ENCODE measurements around the gene EVI5L.
A peak's percentile ranks its signal among the peaks of the same experiment; 100 is the strongest.

The EVI5L gene

GRCh38 chr19:7862413-7862951, 32.5 kb downstream of the EVI5L start:
- DNase-seq = peak; percentile 81

DNA sequence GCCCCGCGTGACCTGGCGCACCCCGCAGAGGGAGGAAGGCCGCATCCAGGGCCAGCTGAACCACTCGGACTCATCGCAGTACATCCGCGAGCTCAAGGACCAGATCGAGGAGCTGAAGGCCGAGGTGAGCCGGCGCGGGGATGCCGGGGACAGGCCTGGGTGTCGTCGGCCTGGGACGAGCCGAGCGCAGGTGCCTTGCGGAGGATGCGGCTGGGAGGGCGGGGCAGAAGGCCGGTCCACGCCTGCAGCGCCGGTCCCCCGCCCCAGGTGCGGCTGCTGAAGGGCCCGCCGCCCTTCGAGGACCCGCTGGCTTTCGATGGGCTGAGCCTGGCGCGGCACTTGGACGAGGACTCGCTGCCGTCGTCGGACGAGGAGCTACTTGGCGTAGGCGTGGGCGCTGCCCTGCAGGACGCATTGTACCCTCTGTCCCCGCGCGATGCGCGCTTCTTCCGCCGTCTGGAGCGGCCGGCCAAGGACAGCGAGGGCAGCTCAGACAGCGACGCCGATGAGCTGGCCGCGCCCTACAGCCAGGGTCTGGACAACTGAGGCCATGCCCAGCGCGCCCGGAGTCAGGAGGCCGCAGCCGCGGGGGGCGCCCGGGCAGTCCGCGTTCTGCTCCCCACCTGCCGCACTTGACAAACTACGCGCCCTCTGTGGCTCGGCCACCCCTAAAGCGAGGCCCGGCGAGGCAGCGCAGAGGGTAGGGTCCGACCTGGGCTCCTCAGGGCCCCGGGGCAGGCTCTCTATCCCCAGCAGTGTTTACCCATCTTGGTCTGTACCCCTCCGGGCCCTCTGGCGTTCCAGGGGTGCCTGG, 33.3 kb downstream of the EVI5L start:
- peak; percentile 24 for DNase-seq

DNA sequence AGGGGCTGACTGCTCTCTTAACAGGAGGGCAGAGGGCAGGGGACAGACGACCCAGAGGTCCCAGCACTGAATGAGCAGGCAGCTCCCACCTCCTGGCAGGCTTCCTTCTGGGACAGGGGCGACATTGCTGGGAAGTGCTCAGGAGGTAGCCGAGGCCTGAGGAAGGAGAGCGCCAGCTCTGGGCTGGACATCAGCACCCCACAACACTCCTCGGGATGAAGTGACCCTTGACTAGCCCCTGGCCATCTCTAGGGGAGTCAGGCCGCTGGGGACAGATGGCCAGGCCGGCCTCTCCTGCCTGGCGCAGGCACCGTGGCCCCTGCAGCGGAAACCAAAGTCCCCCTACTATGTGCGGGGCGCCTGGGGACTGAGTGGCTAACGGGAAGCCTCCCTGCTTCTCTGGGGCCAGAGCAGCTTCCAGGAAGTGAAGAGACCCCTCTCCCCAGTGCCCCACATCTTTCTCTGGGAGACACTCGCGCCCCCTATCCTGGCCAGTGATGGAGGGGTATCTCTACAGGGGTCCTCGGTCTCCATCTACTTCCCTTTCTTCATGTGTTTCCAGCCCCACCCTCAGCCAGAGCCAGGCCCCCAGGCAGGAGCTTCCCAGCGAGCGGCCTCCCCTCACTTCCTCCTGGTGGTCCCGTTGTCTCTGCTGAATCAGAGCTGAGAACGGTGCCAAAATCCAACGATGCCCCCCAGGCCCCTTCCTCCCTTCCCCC, 34.1 kb downstream of the EVI5L start:
- DNase-seq = no peak

GRCh38 chr19:7864690-7865074, 34.7 kb downstream of the EVI5L start:
- no peak for DNase-seq

GRCh38 chr19:7865262-7865911, 35.4 kb downstream of the EVI5L start:
- peak; percentile 15 for DNase-seq

- no peak for DNase-seq
Observed at GRCh38 chr19:7866399-7867091, 36.5 kb downstream of the EVI5L start.

GRCh38 chr19:7867092-7867844, 37.2 kb downstream of the EVI5L start:
- DNase-seq = no peak

- DNase-seq = peak; percentile 39
Observed at GRCh38 chr19:7868326-7868670, 38.3 kb downstream of the EVI5L start.

GRCh38 chr19:7868671-7869452, 38.8 kb downstream of the EVI5L start:
- DNase-seq = peak; percentile 89

DNA sequence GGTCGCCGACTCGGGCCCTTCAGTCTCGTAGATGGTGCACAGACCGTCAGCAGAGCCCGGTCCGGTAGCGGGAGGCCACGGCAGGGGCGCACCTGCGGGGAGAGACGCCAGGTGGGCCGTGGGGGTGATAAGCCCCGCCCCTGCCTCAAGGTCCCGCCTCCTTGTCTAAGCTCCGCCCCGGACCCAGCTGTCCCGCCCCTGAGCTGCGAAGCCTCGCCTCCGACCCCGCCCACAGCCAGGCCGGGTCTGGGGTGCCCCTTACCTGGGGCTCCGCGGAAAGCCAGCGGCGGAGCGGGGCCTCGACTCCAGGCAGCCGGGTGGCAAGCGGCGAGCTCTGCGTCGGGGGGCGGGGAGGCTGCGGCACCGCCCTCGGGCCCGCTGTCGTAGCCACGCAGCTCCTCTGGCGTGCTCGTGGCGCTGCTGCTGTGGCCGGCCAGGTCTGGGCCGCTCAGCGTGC, 39.5 kb downstream of the EVI5L start:
- peak; percentile 77 for DNase-seq

GRCh38 chr19:7869910-7870511, 40.0 kb downstream of the EVI5L start:
- DNase-seq = peak; percentile 72

DNA sequence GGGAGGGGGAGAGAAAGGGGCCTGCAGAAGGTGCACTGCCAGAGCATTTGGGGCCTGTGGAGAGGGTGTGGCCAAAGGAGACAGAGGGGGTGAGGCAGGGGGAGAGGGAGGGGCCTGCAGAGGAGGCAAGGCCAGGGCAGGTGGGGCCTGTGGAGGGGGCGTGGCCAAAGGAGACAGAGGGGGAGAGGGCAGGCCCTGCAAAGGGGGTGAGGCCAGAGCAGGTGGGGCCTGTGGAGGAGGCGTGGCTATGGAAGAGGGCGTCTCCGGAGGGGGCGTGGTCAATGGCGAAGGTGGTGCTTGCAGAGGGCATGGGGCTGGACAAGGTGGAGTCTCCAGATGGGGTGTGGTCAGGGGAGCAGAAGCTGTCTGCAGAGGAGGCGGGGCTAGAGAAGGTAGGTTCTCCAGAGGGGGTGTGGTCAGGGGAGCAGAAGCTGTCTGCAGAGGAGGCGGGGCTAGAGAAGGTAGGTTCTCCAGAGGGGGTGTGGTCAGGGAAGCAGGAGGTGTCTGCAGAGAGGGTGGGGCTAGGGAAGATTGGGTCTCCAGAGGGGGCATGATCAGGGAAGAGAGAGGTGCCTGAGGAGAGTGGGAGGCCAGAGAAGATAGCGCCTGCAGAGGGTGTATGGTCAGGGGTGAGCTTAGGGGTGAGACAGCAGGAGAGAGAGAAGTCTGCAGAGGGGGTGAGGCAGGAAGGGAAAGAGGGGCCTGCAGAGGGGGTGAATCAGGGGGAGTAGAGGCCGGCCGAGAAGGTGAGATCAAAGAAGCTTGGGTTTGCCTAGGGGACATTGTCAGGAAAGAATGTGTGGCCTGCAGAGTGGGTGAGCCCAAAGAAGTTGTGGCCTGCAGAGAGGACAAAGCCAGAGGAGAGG, 40.8 kb downstream of the EVI5L start:
- DNase-seq = peak; percentile 29

DNA sequence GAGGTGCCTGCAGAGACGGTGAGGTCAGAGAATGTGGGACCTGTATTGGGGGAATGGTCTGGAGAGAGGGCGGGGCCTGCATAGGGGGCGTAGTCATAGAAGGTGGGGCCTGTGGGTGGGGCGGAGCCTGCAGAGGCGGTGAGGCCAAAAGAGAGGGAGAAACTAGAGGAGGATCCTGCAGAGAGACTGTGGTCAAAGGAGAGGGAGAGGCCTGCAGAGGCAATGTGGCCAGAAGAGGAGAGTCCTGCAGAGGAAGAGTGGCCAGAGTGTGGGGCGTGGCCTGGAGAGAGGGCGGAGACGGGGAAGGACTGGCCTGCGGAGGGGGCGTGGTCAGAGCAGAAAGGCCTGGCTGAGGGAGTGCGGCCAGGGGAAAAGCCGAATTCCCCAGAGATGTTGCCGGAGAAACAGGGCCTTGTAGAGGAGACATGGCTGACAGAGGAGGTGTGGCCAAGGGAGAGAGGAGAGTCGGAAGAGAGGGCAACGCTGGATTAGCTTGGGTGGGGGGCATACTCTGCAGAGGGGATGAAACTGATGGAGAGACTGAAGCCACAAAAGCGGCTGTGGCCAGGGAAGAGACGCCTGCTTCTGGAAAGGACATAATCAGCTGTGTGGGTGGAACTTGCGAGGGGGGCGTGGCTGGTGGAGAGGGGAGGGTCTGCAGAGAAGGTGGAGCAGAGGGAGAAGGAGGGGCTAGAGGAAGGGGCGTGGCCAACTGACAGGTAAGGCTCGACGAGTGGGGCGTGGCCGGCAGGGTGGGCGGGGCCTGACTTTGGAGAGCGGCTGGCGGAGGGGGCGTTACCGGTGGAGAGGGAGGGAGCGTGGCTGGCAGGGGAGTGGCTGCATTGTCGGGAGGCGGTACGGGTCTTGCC, 41.7 kb downstream of the EVI5L start:
- DNase-seq = peak; percentile 75

- DNase-seq = no peak
Observed at GRCh38 chr19:7872306-7873204, 42.5 kb downstream of the EVI5L start.

DNA sequence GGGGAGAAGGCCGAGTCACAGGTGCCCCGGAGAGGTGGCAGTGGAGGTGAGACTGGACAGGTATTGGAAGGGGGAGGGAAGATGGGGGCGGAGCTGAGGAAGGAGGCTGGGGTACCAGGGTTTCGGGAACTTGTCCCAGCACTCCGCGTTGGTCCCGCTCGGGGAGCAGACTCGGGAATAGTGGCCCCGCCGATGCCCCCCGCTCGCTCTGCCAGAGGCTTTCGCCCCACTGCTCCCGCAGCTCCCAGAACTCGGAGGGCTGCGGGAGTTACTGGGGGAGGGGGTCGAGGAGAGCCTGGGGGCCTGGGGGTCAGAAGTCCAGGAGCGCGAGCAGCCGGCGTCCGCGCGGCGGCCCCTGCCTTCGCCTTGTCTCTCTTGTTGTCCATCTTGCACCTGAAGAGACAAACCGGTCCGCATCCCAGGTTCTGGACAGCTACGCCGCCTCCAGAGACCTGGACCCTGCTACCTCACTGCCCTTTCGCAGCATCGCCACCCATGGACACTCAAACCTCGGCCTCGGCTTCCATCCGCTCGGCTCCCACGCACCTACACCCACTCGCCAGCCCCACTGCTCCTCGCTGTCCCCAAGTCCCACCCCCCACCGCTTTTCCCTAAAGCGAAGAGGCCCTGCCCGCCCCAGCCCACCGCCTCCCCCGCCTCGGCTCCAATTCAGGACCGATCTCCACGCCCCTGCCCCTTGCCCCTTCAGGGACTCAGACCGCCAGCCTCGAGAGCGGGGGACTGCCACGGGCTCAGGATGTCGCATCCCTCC, 43.5 kb downstream of the EVI5L start:
- DNase-seq = no peak

- DNase-seq = peak; percentile 30
Observed at GRCh38 chr19:7874076-7874896, 44.3 kb downstream of the EVI5L start, which contains the start of gene PRR36. TSS of gene PRR36 (minus strand) at chr19:7874390. CDS start at chr19:7873689, 701 bp downstream.

All from CD4-positive, alpha-beta T cell treated with Interleukin-6 for 4 hours (primary cell).